Measurements from ENCODE around the gene TGFB3.

DNA sequence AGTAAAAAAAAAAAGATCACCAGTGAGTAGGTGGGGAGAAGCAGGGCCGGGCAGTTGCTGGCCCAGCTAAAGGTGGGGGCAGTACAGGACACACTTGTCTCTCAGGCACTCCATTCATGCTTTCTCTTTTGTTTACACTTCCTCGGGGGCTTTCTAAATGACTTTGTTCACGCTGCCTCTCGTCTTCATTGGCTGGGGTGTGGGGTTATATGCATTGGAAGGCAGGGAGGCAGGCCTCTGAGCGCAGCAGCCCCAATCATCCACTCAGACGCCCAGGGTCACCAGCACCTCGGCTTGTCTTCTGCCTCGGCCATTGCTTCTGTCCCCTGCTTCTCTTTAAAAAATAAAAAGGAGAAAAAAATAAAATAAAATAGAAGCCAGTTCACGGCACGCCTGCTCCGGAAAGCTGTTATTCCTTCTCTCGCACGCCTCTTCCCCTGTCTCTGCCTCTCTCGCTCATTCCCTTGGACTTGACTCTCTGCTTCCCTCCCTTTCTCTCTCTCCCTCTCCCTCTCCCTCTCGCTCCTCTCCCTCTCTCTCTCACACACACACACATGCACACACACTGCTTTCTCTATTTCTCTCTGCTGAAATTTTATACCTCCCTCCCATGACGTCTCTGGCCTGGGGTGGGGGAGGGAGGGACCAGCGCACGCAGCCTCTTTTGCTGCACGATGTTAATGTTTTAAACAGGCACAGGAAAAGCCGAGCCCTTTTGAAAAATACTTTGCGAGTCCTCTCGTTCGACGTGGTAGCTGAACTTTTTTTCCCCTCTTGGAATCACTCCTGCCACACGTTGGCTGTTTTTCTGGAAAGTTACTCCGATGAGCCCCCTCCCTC, at the start of gene TGFB3:
- TF ChIP-seq, protein P1, sequence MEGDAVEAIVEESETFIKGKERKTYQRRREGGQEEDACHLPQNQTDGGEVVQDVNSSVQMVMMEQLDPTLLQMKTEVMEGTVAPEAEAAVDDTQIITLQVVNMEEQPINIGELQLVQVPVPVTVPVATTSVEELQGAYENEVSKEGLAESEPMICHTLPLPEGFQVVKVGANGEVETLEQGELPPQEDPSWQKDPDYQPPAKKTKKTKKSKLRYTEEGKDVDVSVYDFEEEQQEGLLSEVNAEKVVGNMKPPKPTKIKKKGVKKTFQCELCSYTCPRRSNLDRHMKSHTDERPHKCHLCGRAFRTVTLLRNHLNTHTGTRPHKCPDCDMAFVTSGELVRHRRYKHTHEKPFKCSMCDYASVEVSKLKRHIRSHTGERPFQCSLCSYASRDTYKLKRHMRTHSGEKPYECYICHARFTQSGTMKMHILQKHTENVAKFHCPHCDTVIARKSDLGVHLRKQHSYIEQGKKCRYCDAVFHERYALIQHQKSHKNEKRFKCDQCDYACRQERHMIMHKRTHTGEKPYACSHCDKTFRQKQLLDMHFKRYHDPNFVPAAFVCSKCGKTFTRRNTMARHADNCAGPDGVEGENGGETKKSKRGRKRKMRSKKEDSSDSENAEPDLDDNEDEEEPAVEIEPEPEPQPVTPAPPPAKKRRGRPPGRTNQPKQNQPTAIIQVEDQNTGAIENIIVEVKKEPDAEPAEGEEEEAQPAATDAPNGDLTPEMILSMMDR (IDR thresholded peaks at IDR 0.05 in 2 of 3, conservative IDR thresholded peaks at IDR 0.05 in 1 of 3; ENCODE audit: insufficient read depth in 2 of 3, low read depth in 1 of 3, low read length in 3 of 3): no peak
- TF ChIP-seq, protein P2, sequence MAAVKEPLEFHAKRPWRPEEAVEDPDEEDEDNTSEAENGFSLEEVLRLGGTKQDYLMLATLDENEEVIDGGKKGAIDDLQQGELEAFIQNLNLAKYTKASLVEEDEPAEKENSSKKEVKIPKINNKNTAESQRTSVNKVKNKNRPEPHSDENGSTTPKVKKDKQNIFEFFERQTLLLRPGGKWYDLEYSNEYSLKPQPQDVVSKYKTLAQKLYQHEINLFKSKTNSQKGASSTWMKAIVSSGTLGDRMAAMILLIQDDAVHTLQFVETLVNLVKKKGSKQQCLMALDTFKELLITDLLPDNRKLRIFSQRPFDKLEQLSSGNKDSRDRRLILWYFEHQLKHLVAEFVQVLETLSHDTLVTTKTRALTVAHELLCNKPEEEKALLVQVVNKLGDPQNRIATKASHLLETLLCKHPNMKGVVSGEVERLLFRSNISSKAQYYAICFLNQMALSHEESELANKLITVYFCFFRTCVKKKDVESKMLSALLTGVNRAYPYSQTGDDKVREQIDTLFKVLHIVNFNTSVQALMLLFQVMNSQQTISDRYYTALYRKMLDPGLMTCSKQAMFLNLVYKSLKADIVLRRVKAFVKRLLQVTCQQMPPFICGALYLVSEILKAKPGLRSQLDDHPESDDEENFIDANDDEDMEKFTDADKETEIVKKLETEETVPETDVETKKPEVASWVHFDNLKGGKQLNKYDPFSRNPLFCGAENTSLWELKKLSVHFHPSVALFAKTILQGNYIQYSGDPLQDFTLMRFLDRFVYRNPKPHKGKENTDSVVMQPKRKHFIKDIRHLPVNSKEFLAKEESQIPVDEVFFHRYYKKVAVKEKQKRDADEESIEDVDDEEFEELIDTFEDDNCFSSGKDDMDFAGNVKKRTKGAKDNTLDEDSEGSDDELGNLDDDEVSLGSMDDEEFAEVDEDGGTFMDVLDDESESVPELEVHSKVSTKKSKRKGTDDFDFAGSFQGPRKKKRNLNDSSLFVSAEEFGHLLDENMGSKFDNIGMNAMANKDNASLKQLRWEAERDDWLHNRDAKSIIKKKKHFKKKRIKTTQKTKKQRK (IDR thresholded peaks at IDR 0.05; ENCODE audit: borderline replicate concordance, low read depth, low read length): no peak
- TF ChIP-seq PREB (CRISPR knock-in tag; IDR thresholded peaks at IDR 0.05): no peak
- TF ChIP-seq MAX (CRISPR knock-in tag; IDR thresholded peaks at IDR 0.05): no peak
- TF ChIP-seq, protein P3, sequence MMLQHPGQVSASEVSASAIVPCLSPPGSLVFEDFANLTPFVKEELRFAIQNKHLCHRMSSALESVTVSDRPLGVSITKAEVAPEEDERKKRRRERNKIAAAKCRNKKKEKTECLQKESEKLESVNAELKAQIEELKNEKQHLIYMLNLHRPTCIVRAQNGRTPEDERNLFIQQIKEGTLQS (IDR thresholded peaks at IDR 0.05): no peak
- TF ChIP-seq, protein P3 (CRISPR knock-in tag; conservative IDR thresholded peaks at IDR 0.05): no peak
- TF ChIP-seq, protein P4, sequence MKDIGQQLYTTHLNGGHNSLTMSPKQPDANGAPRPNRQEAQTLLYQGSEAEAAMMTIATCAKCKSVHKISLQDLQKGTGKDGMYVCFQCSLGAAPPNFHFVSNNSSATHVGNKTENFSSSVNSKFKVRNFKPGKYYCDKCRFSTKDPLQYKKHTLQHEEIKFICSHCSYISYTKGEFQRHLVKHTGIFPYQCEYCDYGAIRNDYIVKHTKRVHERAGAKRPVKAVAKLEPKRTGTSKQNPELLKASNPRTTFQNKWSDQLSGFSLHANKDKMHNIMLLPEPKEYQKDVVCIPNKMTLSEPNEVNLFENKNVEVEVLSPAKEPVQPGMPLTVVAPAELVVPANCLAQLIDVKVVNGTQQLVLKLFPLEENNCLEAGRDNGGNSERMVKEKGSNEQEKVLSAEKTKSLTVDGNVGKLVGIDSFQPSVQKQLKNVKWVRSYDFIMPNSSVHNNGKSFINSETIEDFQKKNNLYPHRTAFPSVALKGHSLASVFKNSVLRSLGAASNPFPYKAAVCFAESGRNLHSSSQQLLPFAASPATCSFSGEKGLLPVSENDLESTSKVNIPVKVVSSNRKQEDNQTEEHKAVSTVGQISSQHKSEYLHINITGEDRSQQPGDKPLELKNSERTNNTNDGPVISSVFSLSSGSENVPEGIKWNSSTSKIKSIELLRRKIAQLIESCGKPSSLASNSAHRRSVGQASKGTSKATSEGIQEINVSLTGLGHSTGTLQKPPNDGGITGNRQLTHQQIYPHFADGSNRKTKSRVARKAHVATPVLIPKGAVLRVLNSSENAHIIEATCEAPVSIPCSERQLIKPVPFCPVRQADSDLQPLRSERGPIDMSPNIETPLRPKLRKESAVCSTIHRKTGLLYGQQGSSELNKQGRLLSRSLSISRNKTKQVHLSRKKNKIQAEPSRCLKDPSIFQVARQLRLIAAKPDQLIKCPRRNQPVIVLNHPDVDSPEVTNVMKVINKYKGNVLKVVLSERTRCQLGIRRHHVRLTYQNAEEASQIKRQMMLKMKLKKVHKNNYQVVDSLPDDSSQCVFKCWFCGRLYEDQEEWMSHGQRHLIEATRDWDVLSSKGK (CRISPR knock-in tag; IDR thresholded peaks at IDR 0.05): no peak
- TF ChIP-seq ARID3B (CRISPR knock-in tag; IDR thresholded peaks at IDR 0.05; ENCODE audit: borderline replicate concordance): no peak
- TF ChIP-seq ZBTB26 (CRISPR knock-in tag; IDR thresholded peaks at IDR 0.05): no peak
- TF ChIP-seq, protein P5, sequence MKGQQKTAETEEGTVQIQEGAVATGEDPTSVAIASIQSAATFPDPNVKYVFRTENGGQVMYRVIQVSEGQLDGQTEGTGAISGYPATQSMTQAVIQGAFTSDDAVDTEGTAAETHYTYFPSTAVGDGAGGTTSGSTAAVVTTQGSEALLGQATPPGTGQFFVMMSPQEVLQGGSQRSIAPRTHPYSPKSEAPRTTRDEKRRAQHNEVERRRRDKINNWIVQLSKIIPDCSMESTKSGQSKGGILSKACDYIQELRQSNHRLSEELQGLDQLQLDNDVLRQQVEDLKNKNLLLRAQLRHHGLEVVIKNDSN (CRISPR knock-in tag; IDR thresholded peaks at IDR 0.05): no peak
- no peak; the same call in 1 of the 2 replicates for TF ChIP-seq POLR2A (conservative IDR thresholded peaks at IDR 0.05)
- TF ChIP-seq MCM7 (IDR thresholded peaks at IDR 0.05): no peak

Data from K562 (cell line).